K562 (cell line): ENCODE results near the gene GALNT12. TPM values are rescaled to one million over a fixed set of nuclear protein-coding genes. Genes with fewer than 3 reads are reported as not detected.

Experiments
- ATF1 ChIP-seq, 2 experiments: fragments of 450-650 bp in 1 of 2; IDR thresholded peaks; 2 replicates each; pipeline ENCODE4 v1.6.1; 2016; ENCODE audit warnings: missing compliant biosample characterization in 1 of 2, missing genetic modification characterization in 1 of 2
- BRF1 ChIP-seq: IDR thresholded peaks from 3 replicates; pipeline ENCODE4 v1.6.1; 2011; ENCODE audit warnings: borderline replicate concordance, mild to moderate bottlenecking; ENCODE audit not compliant: insufficient read length; ENCODE audit errors: extremely low read depth
- CREB1 ChIP-seq, 2 experiments: sonication (generic) in 1 of 2; formaldehyde crosslinking in 1 of 2; IDR thresholded peaks; 2 replicates each; pipeline versions ENCODE4 v1.6.1 to v1.8.0; 2012 to 2022; ENCODE audit warnings: inconsistent platforms in 1 of 2, mild to moderate bottlenecking in 1 of 2, missing genetic modification reagents in 1 of 2, moderate library complexity in 1 of 2
- ESRRB ChIP-seq: fragments of 250-450 bp; sonication (Bioruptor Pico); IDR thresholded peaks from 2 replicates; pipeline ENCODE4 v1.5.0; 2020; ENCODE audit warnings: mild to moderate bottlenecking, moderate library complexity, borderline replicate concordance
- HSF4 ChIP-seq: fragments of 250-450 bp; sonication (Bioruptor Pico); IDR thresholded peaks from 2 replicates; pipeline ENCODE4 v2.1.2; 2022; ENCODE audit warnings: mild to moderate bottlenecking, moderate library complexity, borderline replicate concordance
- NCOR1 ChIP-seq: fragments of 450-650 bp; IDR thresholded peaks from 2 replicates; pipeline ENCODE4 v1.6.1; 2016; ENCODE audit warnings: mild to moderate bottlenecking, moderate library complexity
- NFATC3 ChIP-seq: fragments of 450-650 bp; IDR thresholded peaks from 2 replicates; pipeline ENCODE4 v1.6.1; 2017; ENCODE audit warnings: mild to moderate bottlenecking
- PHF21A ChIP-seq: fragments of 450-650 bp; IDR thresholded peaks from 2 replicates; pipeline ENCODE4 v1.6.1; 2017; ENCODE audit warnings: low read depth, borderline replicate concordance
- RBM17 ChIP-seq: fragments of 200-400 bp; formaldehyde crosslinking; IDR thresholded peaks from 2 replicates; pipeline ENCODE4 v1.6.1; 2017; ENCODE audit warnings: low read depth, mild to moderate bottlenecking, low read length, borderline replicate concordance
- RFX7 ChIP-seq: fragments of 250-450 bp; sonication (Bioruptor Pico); IDR thresholded peaks from 2 replicates; pipeline ENCODE4 v1.5.1; 2021; ENCODE audit warnings: mild to moderate bottlenecking
- U2AF1 ChIP-seq: fragments of 200-400 bp; formaldehyde crosslinking; optimal IDR thresholded peaks from 2 replicates; pipeline ENCODE3; 2017; ENCODE audit warnings: mild to moderate bottlenecking, low read depth, low read length, moderate library complexity
- ZNF23 ChIP-seq: fragments of 250-450 bp; sonication (Bioruptor Pico); IDR thresholded peaks from 2 replicates; pipeline ENCODE4 v1.4.0; 2020; ENCODE audit warnings: mild to moderate bottlenecking
- polyA plus RNA-seq, 8 experiments: library from polyadenylated mRNA; depleted of rRNA in 4 of 8; stranded (reverse) in 5 of 8; unstranded in 3 of 8; fragments of >200 nt; fragmentation: Nextera tagmentation in 2 of 8; fragmentation: Illumina TruSeq in 1 of 8; extraction: Ambion mirVana in 2 of 8; extraction: Trizol in 1 of 8; gene quantifications; 2 replicates each; pipeline versions ENCODE4 v1.2.1 to v1.2.3, GENCODE V29; 2011 to 2014; ENCODE audit warnings: inconsistent platforms in 1 of 8, missing spikeins in 1 of 8
- total RNA-seq, 7 experiments: library from RNA; depleted of rRNA in 6 of 7; stranded (reverse); fragments of >200 nt in 6 of 7; fragmentation: Illumina TruSeq in 2 of 7; extraction: Trizol in 2 of 7; gene quantifications; 2 replicates each; pipeline versions ENCODE4 v1.2.1 to v1.2.3, GENCODE V29; 2011 to 2021; ENCODE audit warnings: low replicate concordance in 1 of 7
- TF ChIP-seq, protein P1 (sequence below), 2 experiments: fragments of 450-650 bp; IDR thresholded peaks; 2 replicates each; pipeline ENCODE4 v1.6.1; 2016; ENCODE audit warnings: mild to moderate bottlenecking in 2 of 2, borderline replicate concordance in 1 of 2, low read depth in 1 of 2, moderate library complexity in 1 of 2
- TF ChIP-seq, protein P2 (sequence below): fragments of 250-450 bp; sonication (Bioruptor Pico); IDR thresholded peaks from 2 replicates; pipeline ENCODE4 v1.5.0; 2020; ENCODE audit warnings: mild to moderate bottlenecking, borderline replicate concordance
- TF ChIP-seq, protein P3 (sequence below): fragments of 250-450 bp; sonication (Bioruptor Pico); IDR thresholded peaks from 2 replicates; pipeline ENCODE4 v1.4.0; 2020; ENCODE audit warnings: mild to moderate bottlenecking

GALNT12 gene
- total and polyA plus RNA-seq, 9 of the 15 experiments (the other 6 are each of a cell fraction or from before 2014, with no cell fraction given) = 29.7 to 82.9 (median 44.2) TPM

DNA sequence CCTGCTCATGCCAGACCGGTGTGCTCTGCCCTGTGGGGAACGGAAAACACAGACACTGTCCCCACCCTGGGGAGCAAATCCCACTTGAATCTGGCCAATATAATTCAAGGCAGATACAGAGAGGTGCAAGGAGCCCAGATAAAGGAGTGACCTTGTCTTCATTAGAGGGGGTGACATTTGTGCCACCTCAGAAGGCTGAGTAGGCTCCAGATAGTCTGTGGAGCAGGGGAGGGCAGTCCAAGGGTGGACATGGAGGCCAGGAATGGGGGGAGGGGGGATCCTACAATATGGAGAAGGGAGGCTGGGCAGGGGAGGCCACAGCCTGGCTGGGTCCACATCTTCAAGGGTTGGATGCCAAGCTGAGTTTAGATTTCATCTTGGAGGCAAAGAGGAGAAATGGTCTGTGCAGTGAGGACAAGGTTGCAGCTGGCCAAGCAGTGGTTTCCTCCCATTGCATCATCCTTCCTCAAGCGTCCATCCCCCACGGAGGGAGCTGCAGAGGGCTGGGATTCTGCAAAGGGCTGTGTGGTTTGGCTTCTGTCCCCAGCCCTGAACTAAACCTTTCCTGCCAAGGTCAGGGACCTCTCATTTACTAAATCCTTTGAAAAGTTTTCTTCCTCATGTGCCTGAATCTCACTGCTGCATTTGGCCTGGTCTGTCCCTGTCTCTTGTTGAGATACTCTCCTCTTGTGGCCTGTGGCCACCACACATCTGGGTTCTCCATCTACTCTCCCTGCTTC is 60.1 kb downstream of the GALNT12 start (continued):
- TF ChIP-seq, protein P1, sequence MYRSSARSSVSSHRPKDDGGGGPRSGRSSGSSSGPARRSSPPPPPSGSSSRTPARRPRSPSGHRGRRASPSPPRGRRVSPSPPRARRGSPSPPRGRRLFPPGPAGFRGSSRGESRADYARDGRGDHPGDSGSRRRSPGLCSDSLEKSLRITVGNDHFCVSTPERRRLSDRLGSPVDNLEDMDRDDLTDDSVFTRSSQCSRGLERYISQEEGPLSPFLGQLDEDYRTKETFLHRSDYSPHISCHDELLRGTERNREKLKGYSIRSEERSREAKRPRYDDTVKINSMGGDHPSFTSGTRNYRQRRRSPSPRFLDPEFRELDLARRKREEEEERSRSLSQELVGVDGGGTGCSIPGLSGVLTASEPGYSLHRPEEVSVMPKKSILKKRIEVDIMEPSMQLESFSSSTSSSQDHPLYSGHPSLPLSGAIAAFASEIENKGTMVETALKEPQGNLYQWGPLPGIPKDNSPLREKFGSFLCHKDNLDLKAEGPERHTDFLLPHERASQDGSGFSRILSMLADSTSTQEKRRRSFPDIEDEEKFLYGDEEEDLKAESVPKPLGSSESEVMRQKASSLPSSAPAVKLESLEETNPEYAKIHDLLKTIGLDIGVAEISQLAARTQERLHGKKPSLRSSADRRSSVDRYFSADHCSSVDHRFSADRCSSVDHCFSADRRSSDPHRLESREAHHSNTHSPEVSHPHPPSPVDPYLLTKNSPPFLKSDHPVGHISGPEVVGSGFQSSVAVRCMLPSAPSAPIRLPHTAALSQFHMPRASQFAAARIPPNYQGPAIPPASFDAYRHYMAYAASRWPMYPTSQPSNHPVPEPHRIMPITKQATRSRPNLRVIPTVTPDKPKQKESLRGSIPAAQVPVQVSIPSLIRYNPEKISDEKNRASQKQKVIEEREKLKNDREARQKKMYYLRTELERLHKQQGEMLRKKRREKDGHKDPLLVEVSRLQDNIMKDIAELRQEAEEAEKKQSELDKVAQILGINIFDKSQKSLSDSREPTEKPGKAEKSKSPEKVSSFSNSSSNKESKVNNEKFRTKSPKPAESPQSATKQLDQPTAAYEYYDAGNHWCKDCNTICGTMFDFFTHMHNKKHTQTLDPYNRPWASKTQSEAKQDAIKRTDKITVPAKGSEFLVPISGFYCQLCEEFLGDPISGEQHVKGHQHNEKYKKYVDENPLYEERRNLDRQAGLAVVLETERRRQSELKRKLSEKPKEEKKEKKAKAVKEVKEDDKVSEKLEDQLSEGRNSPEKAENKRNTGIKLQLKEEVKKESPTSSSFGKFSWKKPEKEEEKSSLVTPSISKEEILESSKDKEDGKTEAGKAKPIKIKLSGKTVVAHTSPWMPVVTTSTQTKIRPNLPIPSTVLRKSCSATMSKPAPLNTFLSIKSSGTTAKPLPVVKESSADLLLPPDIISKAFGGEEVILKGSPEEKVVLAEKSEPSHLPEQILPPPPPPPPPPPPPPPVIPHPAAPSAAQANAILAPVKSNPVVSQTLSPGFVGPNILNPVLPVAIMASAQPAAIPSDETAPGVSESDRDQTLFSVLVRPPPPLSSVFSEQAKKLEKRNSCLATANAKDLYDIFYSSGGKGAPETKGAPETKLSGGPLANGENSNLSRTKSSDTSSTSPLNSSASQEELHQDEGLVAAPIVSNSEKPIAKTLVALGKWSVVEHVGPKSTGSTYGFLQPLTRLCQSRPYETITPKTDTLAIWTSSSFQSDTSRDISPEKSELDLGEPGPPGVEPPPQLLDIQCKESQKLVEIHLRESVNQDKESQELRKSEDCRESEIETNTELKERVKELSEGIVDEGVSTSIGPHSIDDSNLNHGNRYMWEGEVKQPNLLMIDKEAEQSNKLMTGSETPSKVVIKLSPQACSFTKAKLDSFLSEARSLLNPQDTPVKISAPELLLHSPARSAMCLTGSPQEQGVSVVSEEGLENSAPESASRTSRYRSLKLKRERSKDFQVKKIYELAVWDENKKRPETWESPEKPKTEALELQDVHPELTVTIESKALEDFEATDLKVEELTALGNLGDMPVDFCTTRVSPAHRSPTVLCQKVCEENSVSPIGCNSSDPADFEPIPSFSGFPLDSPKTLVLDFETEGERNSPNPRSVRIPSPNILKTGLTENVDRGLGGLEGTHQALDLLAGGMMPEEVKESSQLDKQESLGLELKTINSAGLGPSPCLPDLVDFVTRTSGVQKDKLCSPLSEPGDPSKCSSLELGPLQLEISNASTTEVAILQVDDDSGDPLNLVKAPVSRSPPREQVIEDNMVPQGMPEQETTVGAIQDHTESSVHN (IDR thresholded peaks at IDR 0.05; ENCODE audit: borderline replicate concordance in 1 of 2, low read depth in 1 of 2) = peak in 1 of 2 experiments; percentile 81; a peak in 1 of 4 replicates
- TF ChIP-seq, protein P2, sequence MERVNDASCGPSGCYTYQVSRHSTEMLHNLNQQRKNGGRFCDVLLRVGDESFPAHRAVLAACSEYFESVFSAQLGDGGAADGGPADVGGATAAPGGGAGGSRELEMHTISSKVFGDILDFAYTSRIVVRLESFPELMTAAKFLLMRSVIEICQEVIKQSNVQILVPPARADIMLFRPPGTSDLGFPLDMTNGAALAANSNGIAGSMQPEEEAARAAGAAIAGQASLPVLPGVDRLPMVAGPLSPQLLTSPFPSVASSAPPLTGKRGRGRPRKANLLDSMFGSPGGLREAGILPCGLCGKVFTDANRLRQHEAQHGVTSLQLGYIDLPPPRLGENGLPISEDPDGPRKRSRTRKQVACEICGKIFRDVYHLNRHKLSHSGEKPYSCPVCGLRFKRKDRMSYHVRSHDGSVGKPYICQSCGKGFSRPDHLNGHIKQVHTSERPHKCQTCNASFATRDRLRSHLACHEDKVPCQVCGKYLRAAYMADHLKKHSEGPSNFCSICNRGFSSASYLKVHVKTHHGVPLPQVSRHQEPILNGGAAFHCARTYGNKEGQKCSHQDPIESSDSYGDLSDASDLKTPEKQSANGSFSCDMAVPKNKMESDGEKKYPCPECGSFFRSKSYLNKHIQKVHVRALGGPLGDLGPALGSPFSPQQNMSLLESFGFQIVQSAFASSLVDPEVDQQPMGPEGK (CRISPR knock-in tag) = no peak; the same call in 1 of the 2 replicates
- TF ChIP-seq NCOR1 (no peak; the same call in 1 of the 2 replicates), RBM17 (no peak), NFATC3 (no peak), CREB1 (IDR thresholded peaks at IDR 0.05) (no peak), CREB1 (CRISPR knock-in tag; IDR thresholded peaks at IDR 0.05) (0 out of 2 replicates have a peak, but pooled peaks have one; percentile 41), ZNF23 (CRISPR knock-in tag) (no peak), RFX7 (no peak), ESRRB (CRISPR knock-in tag) (no peak), HSF4 (peak; percentile 83; the same call in 1 of the 2 replicates), U2AF1 (no peak), ATF1 (CRISPR knock-in tag; IDR thresholded peaks at IDR 0.05) (no peak), ATF1 (tag; IDR thresholded peaks at IDR 0.05) (peak; percentile 54; the same call in 1 of the 2 replicates), BRF1 (no peak), PHF21A (no peak)
- TF ChIP-seq, protein P3, sequence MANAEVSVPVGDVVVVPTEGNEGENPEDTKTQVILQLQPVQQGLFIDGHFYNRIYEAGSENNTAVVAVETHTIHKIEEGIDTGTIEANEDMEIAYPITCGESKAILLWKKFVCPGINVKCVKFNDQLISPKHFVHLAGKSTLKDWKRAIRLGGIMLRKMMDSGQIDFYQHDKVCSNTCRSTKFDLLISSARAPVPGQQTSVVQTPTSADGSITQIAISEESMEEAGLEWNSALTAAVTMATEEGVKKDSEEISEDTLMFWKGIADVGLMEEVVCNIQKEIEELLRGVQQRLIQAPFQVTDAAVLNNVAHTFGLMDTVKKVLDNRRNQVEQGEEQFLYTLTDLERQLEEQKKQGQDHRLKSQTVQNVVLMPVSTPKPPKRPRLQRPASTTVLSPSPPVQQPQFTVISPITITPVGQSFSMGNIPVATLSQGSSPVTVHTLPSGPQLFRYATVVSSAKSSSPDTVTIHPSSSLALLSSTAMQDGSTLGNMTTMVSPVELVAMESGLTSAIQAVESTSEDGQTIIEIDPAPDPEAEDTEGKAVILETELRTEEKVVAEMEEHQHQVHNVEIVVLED (CRISPR knock-in tag) = peak; percentile 55
